ENCODE results near the gene LUZP2.

DNA sequence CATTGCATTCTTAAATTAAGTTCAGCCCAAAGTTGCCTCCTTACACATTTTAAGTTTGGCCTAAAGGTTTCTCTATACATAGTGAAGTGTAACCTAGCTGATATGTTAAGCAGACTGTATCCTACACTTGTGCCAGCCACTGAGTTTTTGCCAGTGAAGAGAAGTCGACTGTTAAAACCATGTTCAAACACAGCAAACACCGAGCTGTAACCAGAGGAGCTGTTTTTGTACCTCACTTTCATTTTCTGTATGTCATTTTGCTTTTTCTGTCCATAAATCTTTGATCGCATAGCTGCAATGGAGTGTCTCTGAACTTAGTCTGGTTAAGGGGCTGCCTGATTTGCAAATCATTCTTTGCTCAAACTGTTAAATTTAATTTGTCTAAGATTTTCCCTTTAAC lies 403.7 kb downstream of the LUZP2 start:
- TF ChIP-seq, protein P1, sequence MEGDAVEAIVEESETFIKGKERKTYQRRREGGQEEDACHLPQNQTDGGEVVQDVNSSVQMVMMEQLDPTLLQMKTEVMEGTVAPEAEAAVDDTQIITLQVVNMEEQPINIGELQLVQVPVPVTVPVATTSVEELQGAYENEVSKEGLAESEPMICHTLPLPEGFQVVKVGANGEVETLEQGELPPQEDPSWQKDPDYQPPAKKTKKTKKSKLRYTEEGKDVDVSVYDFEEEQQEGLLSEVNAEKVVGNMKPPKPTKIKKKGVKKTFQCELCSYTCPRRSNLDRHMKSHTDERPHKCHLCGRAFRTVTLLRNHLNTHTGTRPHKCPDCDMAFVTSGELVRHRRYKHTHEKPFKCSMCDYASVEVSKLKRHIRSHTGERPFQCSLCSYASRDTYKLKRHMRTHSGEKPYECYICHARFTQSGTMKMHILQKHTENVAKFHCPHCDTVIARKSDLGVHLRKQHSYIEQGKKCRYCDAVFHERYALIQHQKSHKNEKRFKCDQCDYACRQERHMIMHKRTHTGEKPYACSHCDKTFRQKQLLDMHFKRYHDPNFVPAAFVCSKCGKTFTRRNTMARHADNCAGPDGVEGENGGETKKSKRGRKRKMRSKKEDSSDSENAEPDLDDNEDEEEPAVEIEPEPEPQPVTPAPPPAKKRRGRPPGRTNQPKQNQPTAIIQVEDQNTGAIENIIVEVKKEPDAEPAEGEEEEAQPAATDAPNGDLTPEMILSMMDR (conservative IDR thresholded peaks at IDR 0.05; ENCODE audit: low read length), result no peak
- TF ChIP-seq EZH2phosphoT487 (IDR thresholded peaks at IDR 0.05; ENCODE audit: borderline replicate concordance, low read depth, low read length), result no peak
